ENCODE data around the gene ARHGAP9. TPM values are rescaled to one million over a fixed set of nuclear protein-coding genes. Genes with fewer than 3 reads are reported as not detected.
"Not testable (repeated sequence)": the region's sequence is repeated elsewhere in the genome, so short reads cannot be mapped to it uniquely, and the experiment has no call there.

Gene ARHGAP9
- total RNA-seq, 2 donors from 2014 or later, result 131 to 225 TPM

- peak within 1 kb of the TSS; percentile 97 for H3K27ac Mint-ChIP-seq
- H3K27me3 Mint-ChIP-seq, result no peaks in the 10 kb centered on the region
- H3K9me3 Mint-ChIP-seq, result no peaks in the 10 kb centered on the region
- peaks cover 31% of the 10 kb centered on the region for H3K4me1 Mint-ChIP-seq
- peaks cover 91% of the 10 kb centered on the region for H3K36me3 Mint-ChIP-seq (ENCODE audit: low read depth)
- peak; percentile 83 for ATAC-seq (replicated peaks)
- H3K4me3 Mint-ChIP-seq, result peak within 1 kb of the TSS; percentile 81
These were observed 40.6 kb upstream of the ARHGAP9 start, which contains the start of gene DDIT3 for GRCh38 chr12:57520053-57520818. Gene DDIT3, minus strand, starts transcription at chr12:57520514. Its CDS starts 3,108 bp downstream, at chr12:57517406.

GRCh38 chr12:57519796-57520052, 40.1 kb upstream of the ARHGAP9 start:
- Mint-ChIP-seq H3K4me3 (peak overlapping the region; percentile 81), H3K36me3 (ENCODE audit: low read depth) (peaks cover 91% of the 10 kb centered on the region), H3K9me3 (no peaks in the 10 kb centered on the region), H3K27ac (peak overlapping the region; percentile 97), H3K4me1 (peaks cover 31% of the 10 kb centered on the region), H3K27me3 (no peaks in the 10 kb centered on the region)
- ATAC-seq (replicated peaks), result no peak

- H3K36me3 Mint-ChIP-seq (ENCODE audit: low read depth), result peaks cover 91% of the 10 kb centered on the region
- ATAC-seq (replicated peaks), result no peak
- H3K9me3 Mint-ChIP-seq, result no peaks in the 10 kb centered on the region
- H3K27me3 Mint-ChIP-seq, result no peaks in the 10 kb centered on the region
- peak overlapping the region; percentile 97 for H3K27ac Mint-ChIP-seq
- peaks cover 25% of the 10 kb centered on the region for H3K4me1 Mint-ChIP-seq
- H3K4me3 Mint-ChIP-seq, result peak overlapping the region; percentile 81
These were observed 39.5 kb upstream of the ARHGAP9 start for GRCh38 chr12:57518920-57519795.

- Mint-ChIP-seq H3K27ac (peak overlapping the region; percentile 97), H3K4me1 (peaks cover 20% of the 10 kb centered on the region), H3K4me3 (peak overlapping the region; percentile 81), H3K27me3 (no peaks in the 10 kb centered on the region), H3K9me3 (no peaks in the 10 kb centered on the region), H3K36me3 (ENCODE audit: low read depth) (peaks cover 91% of the 10 kb centered on the region)
- ATAC-seq (replicated peaks), result no peak
These were observed 38.7 kb upstream of the ARHGAP9 start for GRCh38 chr12:57518176-57518919.

- H3K4me3 Mint-ChIP-seq, result peak overlapping the region; percentile 81
- H3K36me3 Mint-ChIP-seq (ENCODE audit: low read depth), result peaks cover 92% of the 10 kb centered on the region
- not testable (repeated sequence) for ATAC-seq (replicated peaks); H3K9me3 Mint-ChIP-seq; H3K27me3 Mint-ChIP-seq
- peaks cover 20% of the 10 kb centered on the region for H3K4me1 Mint-ChIP-seq
- peak overlapping the region; percentile 97 for H3K27ac Mint-ChIP-seq
These were observed 38.1 kb upstream of the ARHGAP9 start for GRCh38 chr12:57517718-57518117.

- H3K27ac Mint-ChIP-seq, result no peak overlapping the region
- H3K4me3 Mint-ChIP-seq, result peak overlapping the region; percentile 81
- ATAC-seq (replicated peaks), result no peak
- H3K9me3 Mint-ChIP-seq, result no peaks in the 10 kb centered on the region
- peaks cover 19% of the 10 kb centered on the region for H3K4me1 Mint-ChIP-seq
- H3K36me3 Mint-ChIP-seq (ENCODE audit: low read depth), result peaks cover 95% of the 10 kb centered on the region
- no peaks in the 10 kb centered on the region for H3K27me3 Mint-ChIP-seq
These were observed 37.5 kb upstream of the ARHGAP9 start for GRCh38 chr12:57517187-57517586.

- no peak for ATAC-seq (replicated peaks)
- Mint-ChIP-seq H3K27me3 (no peaks in the 10 kb centered on the region), H3K9me3 (no peaks in the 10 kb centered on the region), H3K4me1 (peaks cover 14% of the 10 kb centered on the region), H3K4me3 (no peak overlapping the region), H3K36me3 (ENCODE audit: low read depth) (peaks cover 95% of the 10 kb centered on the region), H3K27ac (no peak overlapping the region)
These were observed 37.0 kb upstream of the ARHGAP9 start for GRCh38 chr12:57516617-57517153.

- ATAC-seq (replicated peaks), result no peak
- Mint-ChIP-seq H3K9me3 (no peaks in the 10 kb centered on the region), H3K36me3 (ENCODE audit: low read depth) (peaks cover 99% of the 10 kb centered on the region), H3K27me3 (no peaks in the 10 kb centered on the region), H3K4me1 (peaks cover 12% of the 10 kb centered on the region), H3K4me3 (no peak overlapping the region), H3K27ac (no peak overlapping the region)
These were observed 36.4 kb upstream of the ARHGAP9 start for GRCh38 chr12:57515934-57516541.

- H3K27ac Mint-ChIP-seq, result no peak overlapping the region
These were observed 35.8 kb upstream of the ARHGAP9 start for GRCh38 chr12:57515408-57515933.

GRCh38 chr12:57514720-57515407, 35.2 kb upstream of the ARHGAP9 start:
- H3K4me3 Mint-ChIP-seq, result no peak overlapping the region
- peaks cover 12% of the 10 kb centered on the region for H3K4me1 Mint-ChIP-seq
- no peak overlapping the region for H3K27ac Mint-ChIP-seq
- ATAC-seq (replicated peaks), result no peak
- H3K36me3 Mint-ChIP-seq (ENCODE audit: low read depth), result peaks cover 96% of the 10 kb centered on the region
- H3K9me3 Mint-ChIP-seq, result no peaks in the 10 kb centered on the region
- H3K27me3 Mint-ChIP-seq, result no peaks in the 10 kb centered on the region

More at GRCh38 chr12:57515408-57515933, 35.8 kb upstream of the ARHGAP9 start:
- Mint-ChIP-seq H3K4me1 (peaks cover 12% of the 10 kb centered on the region), H3K36me3 (ENCODE audit: low read depth) (peaks cover 100% of the 10 kb centered on the region), H3K4me3 (no peak overlapping the region), H3K27me3 (no peaks in the 10 kb centered on the region), H3K9me3 (no peaks in the 10 kb centered on the region)
- ATAC-seq (replicated peaks), result no peak

GRCh38 chr12:57514246-57514645, 34.6 kb upstream of the ARHGAP9 start:
- not testable (repeated sequence) for H3K9me3 Mint-ChIP-seq; H3K4me1 Mint-ChIP-seq; ATAC-seq (replicated peaks); H3K27ac Mint-ChIP-seq; H3K4me3 Mint-ChIP-seq; H3K27me3 Mint-ChIP-seq
- peaks cover 96% of the 10 kb centered on the region for H3K36me3 Mint-ChIP-seq (ENCODE audit: low read depth)

GRCh38 chr12:57513677-57514076, 34.0 kb upstream of the ARHGAP9 start:
- H3K9me3 Mint-ChIP-seq; H3K27ac Mint-ChIP-seq; H3K27me3 Mint-ChIP-seq; ATAC-seq (replicated peaks); H3K4me3 Mint-ChIP-seq; H3K4me1 Mint-ChIP-seq: not testable (repeated sequence)
- H3K36me3 Mint-ChIP-seq (ENCODE audit: low read depth), result peaks cover 96% of the 10 kb centered on the region

- Mint-ChIP-seq H3K27me3 (no peaks in the 10 kb centered on the region), H3K9me3 (no peaks in the 10 kb centered on the region), H3K27ac (peak overlapping the region; percentile 8), H3K4me1 (peaks cover 3% of the 10 kb centered on the region), H3K36me3 (ENCODE audit: low read depth) (peaks cover 96% of the 10 kb centered on the region), H3K4me3 (no peak overlapping the region)
- no peak for ATAC-seq (replicated peaks)
These were observed 33.6 kb upstream of the ARHGAP9 start for GRCh38 chr12:57513266-57513665.

Data from activated T-helper 17 cell treated with anti-CD3 and anti-CD28 coated beads, Interleukin-2, amount 50 U/mL, for 72 hours (primary cell).